ENCODE measurements around the gene RFC5.

DNA sequence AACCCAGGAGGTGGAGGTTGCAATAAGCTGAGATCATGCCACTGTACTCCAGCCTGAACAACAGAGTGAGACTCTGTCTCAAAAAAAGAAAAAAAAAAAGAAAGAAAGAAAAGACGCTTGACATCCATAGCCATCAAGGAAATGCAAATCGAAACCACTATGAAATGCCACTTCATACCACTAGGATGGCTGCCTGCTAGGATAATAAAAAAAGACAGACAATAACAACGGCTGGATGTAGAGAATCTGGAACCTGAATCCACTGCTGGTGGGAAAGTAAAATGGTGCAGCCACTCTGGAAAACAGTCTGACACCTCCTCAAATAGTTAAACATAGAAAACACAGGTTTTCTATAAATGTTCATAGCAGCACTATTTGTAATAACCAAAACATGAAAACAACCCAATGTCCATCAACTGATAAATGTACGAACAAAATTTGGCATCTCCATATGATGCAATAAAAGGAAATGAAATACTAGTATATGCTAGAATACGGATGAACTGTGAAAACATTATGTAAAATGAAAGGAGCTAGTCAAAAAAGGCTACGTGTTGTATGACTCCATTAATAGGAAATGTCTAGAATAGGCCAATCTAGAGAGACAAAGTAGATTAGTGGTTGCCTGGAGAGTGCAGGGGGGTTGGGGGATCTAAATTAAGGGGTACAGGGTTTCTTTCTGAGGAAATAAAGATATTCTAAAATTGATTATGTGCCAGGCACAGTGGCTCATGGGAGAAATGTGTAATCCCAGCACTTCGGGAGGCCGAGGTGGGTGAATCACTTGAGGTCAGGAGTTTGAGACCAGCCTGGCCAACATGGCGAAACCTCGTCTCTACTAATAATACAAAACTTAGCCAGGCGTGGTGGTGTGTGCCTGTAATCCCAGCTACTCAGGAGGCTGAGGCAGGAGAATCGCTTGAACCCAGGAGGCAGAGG is 34.7 kb downstream of the RFC5 start:
- TF ChIP-seq POLR2AphosphoS5 (IDR thresholded peaks at IDR 0.05; ENCODE audit: low read depth, low read length) (no peak), TAF1 (IDR thresholded peaks at IDR 0.05; ENCODE audit: borderline replicate concordance, insufficient read depth, low read length) (no peak), SIN3A (IDR thresholded peaks at IDR 0.05; ENCODE audit: borderline replicate concordance, insufficient read depth, low read length) (no peak)
